H9 (cell line): ENCODE data around the gene PEX7. TPM values are rescaled to one million over a fixed set of nuclear protein-coding genes. Genes with fewer than 3 reads are reported as not detected.

Experiments
- DNase-seq: peaks from one replicate; pipeline ENCODE4 v3.0.0-alpha.2; 2017
- H2AFZ ChIP-seq: one replicate; pipeline ENCODE4 v1.6.1; 2013; ENCODE audit warnings: mild to moderate bottlenecking, low read length, control low read depth, moderate library complexity
- H2AK5ac ChIP-seq: 2 replicates; pipeline ENCODE4 v1.6.1; 2013; ENCODE audit warnings: low read length, control low read depth, mixed read lengths; ENCODE audit not compliant: insufficient read length
- H2BK120ac ChIP-seq: one replicate; pipeline ENCODE4 v1.6.1; 2013; ENCODE audit warnings: low read depth, mild to moderate bottlenecking, low read length, control low read depth, inconsistent platforms; ENCODE audit not compliant: poor library complexity, severe bottlenecking
- H2BK12ac ChIP-seq: 2 replicates; pipeline ENCODE4 v1.6.1; 2013; ENCODE audit warnings: low read length, control low read depth, mixed read lengths, low read depth; ENCODE audit not compliant: insufficient read length
- H2BK15ac ChIP-seq: 2 replicates; pipeline ENCODE4 v1.6.1; 2013; ENCODE audit warnings: low read depth, low read length, control low read depth
- H2BK20ac ChIP-seq: one replicate; pipeline ENCODE4 v1.6.1; 2013; ENCODE audit warnings: low read depth, mild to moderate bottlenecking, low read length, control low read depth, inconsistent platforms; ENCODE audit not compliant: poor library complexity, severe bottlenecking
- H2BK5ac ChIP-seq: 2 replicates; pipeline ENCODE4 v1.6.1; 2013; ENCODE audit warnings: low read length, control low read depth, mixed read lengths; ENCODE audit not compliant: insufficient read length
- H3K14ac ChIP-seq: 2 replicates; pipeline ENCODE4 v1.6.1; 2013; ENCODE audit warnings: low read length, control low read depth; ENCODE audit not compliant: insufficient read depth
- H3K18ac ChIP-seq: 2 replicates; pipeline ENCODE4 v1.6.1; 2013; ENCODE audit warnings: low read depth, mild to moderate bottlenecking, mixed read lengths, low read length, control low read depth; ENCODE audit not compliant: insufficient read length
- H3K23ac ChIP-seq: 2 replicates; pipeline ENCODE4 v1.6.1; 2013; ENCODE audit warnings: low read length, control low read depth, mixed read lengths, low read depth; ENCODE audit not compliant: insufficient read length
- H3K23me2 ChIP-seq: 2 replicates; pipeline ENCODE4 v1.6.1; 2013; ENCODE audit warnings: low read depth, mild to moderate bottlenecking, mixed read lengths, low read length, control low read depth; ENCODE audit not compliant: insufficient read length, poor library complexity, severe bottlenecking
- H3K27ac ChIP-seq: 2 replicates; pipeline ENCODE4 v1.5.1; 2013; ENCODE audit warnings: low read length, control low read depth, mixed read lengths, low read depth; ENCODE audit not compliant: insufficient read length
- H3K27me3 ChIP-seq: 2 replicates; pipeline ENCODE4 v1.6.1; 2013; ENCODE audit warnings: low read length, control low read depth, inconsistent platforms; ENCODE audit not compliant: insufficient read depth
- H3K4ac ChIP-seq: 2 replicates; pipeline ENCODE4 v1.6.1; 2013; ENCODE audit warnings: low read depth, mild to moderate bottlenecking, control low read depth, inconsistent platforms, low read length, moderate library complexity
- H3K4me1 ChIP-seq: 2 replicates; pipeline ENCODE4 v1.6.1; 2013; ENCODE audit warnings: low read length, control low read depth, inconsistent platforms; ENCODE audit not compliant: insufficient read depth
- H3K4me2 ChIP-seq: 2 replicates; pipeline ENCODE4 v1.6.1; 2013; ENCODE audit warnings: low read length, control low read depth, mixed read lengths; ENCODE audit not compliant: insufficient read length, insufficient read depth
- H3K56ac ChIP-seq: 2 replicates; pipeline ENCODE4 v1.6.1; 2013; ENCODE audit warnings: low read depth, mild to moderate bottlenecking, mixed read lengths, low read length, control low read depth; ENCODE audit not compliant: insufficient read length
- H3K79me1 ChIP-seq: 2 replicates; pipeline ENCODE4 v1.6.1; 2013; ENCODE audit warnings: low read depth, mild to moderate bottlenecking, moderate library complexity, low read length, control low read depth, inconsistent platforms; ENCODE audit not compliant: insufficient read depth, poor library complexity, severe bottlenecking
- H3K79me2 ChIP-seq: 2 replicates; pipeline ENCODE4 v1.6.1; 2013; ENCODE audit warnings: low read length, control low read depth, inconsistent platforms; ENCODE audit not compliant: insufficient read depth
- H3K9ac ChIP-seq: 2 replicates; pipeline ENCODE4 v1.6.1; 2013; ENCODE audit warnings: low read length, control low read depth, mixed read lengths; ENCODE audit not compliant: insufficient read length; ENCODE audit errors: extremely low read depth
- H3K9me3 ChIP-seq: one replicate; pipeline ENCODE4 v1.6.1; 2013; ENCODE audit warnings: low read depth, low read length, inconsistent platforms; ENCODE audit not compliant: control insufficient read depth
- H3T11ph ChIP-seq: one replicate; pipeline ENCODE4 v1.6.1; 2013; ENCODE audit warnings: mild to moderate bottlenecking, low read length, control low read depth, inconsistent platforms
- H4K20me1 ChIP-seq: one replicate; pipeline ENCODE4 v1.6.1; 2013; ENCODE audit not compliant: control insufficient read depth, insufficient read length, insufficient read depth
- H4K5ac ChIP-seq: 2 replicates; pipeline ENCODE4 v1.6.1; 2013; ENCODE audit warnings: low read depth, mild to moderate bottlenecking, mixed read lengths, low read length, control low read depth; ENCODE audit not compliant: insufficient read length
- H4K8ac ChIP-seq: replicated peaks from 2 replicates; pipeline ENCODE4 v1.6.1; 2013; ENCODE audit warnings: low read length, control low read depth, mixed read lengths, low read depth; ENCODE audit not compliant: insufficient read length
- H4K91ac ChIP-seq: 2 replicates; pipeline ENCODE4 v1.6.1; 2013; ENCODE audit warnings: low read depth, mild to moderate bottlenecking, moderate library complexity, mixed read lengths, low read length, control low read depth; ENCODE audit not compliant: insufficient read length
- H3K27ac Mint-ChIP-seq, 3 experiments: 2 replicates in 2 of 3; 3 replicates in 1 of 3; pipeline ENCODE4 v1.8.0; 2020 to 2021; ENCODE audit warnings: mixed read lengths in 3 of 3, mild to moderate bottlenecking in 1 of 3, moderate library complexity in 1 of 3
- H3K27me3 Mint-ChIP-seq: 2 replicates; pipeline ENCODE4 v1.8.0; 2021; ENCODE audit warnings: low read depth, mild to moderate bottlenecking, moderate library complexity, mixed read lengths
- H3K36me3 Mint-ChIP-seq, 3 experiments: 2 replicates in 2 of 3; 3 replicates in 1 of 3; pipeline ENCODE4 v1.8.0; 2020 to 2021; ENCODE audit warnings: low read depth in 3 of 3, mixed read lengths in 3 of 3; ENCODE audit not compliant: insufficient read depth in 1 of 3
- H3K4me1 Mint-ChIP-seq, 2 experiments: 2 replicates each; pipeline ENCODE4 v1.8.0; 2020; ENCODE audit warnings: mixed read lengths in 2 of 2
- H3K4me3 Mint-ChIP-seq, 2 experiments: 2 replicates in 1 of 2; 3 replicates in 1 of 2; pipeline ENCODE4 v1.8.0; 2020 to 2021; ENCODE audit warnings: mild to moderate bottlenecking in 2 of 2, mixed read lengths in 2 of 2, moderate library complexity in 1 of 2
- H3K9me3 Mint-ChIP-seq, 2 experiments: 2 replicates in 1 of 2; 3 replicates in 1 of 2; pipeline ENCODE4 v1.8.0; 2020; ENCODE audit warnings: mild to moderate bottlenecking in 2 of 2, mixed read lengths in 2 of 2, moderate library complexity in 1 of 2
- WGBS: extraction: QIAGEN DNeasy Blood & Tissue Kit; methylation state at CpG from one replicate; pipeline ENCODE4 v1.1.7; 2013; ENCODE audit warnings: missing lambda C conversion rate, low lambda C conversion rate, mixed read lengths; ENCODE audit not compliant: insufficient read length; ENCODE audit errors: extremely low coverage; 5-methylcytosine and 5-hydroxymethylcytosine counted together
- total RNA-seq: library from RNA; stranded (reverse); gene quantifications from 2 replicates; pipeline ENCODE4 v1.2.1, GENCODE V29; 2021
- TF ChIP-seq, protein P1 (sequence below): fragments of 200-600 bp; sonication (generic); conservative IDR thresholded peaks from 3 replicates; pipeline ENCODE4 v1.8.0; 2021; ENCODE audit warnings: antibody characterized with exemption, mild to moderate bottlenecking

Gene PEX7
- total RNA-seq, 1 experiment from 2014 or later, result 8.4 TPM

DNA sequence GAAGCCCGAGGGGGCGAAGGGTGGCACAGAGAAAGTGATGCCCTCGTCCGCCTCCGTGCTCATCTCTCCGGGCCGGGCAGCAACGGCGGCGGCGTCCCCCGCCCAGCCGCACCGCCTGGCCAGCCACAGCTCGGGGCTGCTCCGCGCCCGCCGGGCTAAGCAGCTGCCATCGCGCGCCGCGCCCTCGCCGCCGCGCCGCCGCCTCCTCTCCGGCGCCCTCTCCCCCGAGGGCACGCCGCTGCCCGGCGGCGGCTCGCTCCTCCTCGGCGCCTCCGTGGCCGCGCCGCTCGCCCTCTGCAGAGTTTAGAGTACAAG is 30.3 kb upstream of the PEX7 start:
- H2BK5ac ChIP-seq, result no peak overlapping the region
- Mint-ChIP-seq H3K9me3 (no peaks in the 10 kb centered on the region), H3K36me3 (peaks cover 0 to 2% (median 0%) of the 10 kb centered on the region in 3 experiments; a peak in 1 of 7 replicates), H3K27ac (no peak overlapping the region), H3K4me3 (peak overlapping the region; percentile 81 to 89; a peak in 4 of 5 replicates), H3K4me1 (peaks cover 12% of the 10 kb centered on the region in 2 experiments), H3K27me3 (peaks cover 63% of the 10 kb centered on the region)
- no peak overlapping the region for H4K8ac ChIP-seq
- H2BK15ac ChIP-seq, result no peak overlapping the region
- TF ChIP-seq, protein P1, sequence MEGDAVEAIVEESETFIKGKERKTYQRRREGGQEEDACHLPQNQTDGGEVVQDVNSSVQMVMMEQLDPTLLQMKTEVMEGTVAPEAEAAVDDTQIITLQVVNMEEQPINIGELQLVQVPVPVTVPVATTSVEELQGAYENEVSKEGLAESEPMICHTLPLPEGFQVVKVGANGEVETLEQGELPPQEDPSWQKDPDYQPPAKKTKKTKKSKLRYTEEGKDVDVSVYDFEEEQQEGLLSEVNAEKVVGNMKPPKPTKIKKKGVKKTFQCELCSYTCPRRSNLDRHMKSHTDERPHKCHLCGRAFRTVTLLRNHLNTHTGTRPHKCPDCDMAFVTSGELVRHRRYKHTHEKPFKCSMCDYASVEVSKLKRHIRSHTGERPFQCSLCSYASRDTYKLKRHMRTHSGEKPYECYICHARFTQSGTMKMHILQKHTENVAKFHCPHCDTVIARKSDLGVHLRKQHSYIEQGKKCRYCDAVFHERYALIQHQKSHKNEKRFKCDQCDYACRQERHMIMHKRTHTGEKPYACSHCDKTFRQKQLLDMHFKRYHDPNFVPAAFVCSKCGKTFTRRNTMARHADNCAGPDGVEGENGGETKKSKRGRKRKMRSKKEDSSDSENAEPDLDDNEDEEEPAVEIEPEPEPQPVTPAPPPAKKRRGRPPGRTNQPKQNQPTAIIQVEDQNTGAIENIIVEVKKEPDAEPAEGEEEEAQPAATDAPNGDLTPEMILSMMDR, result no peak
- no peak overlapping the region for H3K4ac ChIP-seq
- no peak overlapping the region for H2BK120ac ChIP-seq
- H3K27me3 ChIP-seq, result peaks cover 9% of the 10 kb centered on the region; the same call in 1 of the 2 replicates
- no peaks in the 10 kb centered on the region for H3K79me2 ChIP-seq
- H3K23ac ChIP-seq, result no peak overlapping the region
- H3K4me2 ChIP-seq, result peak overlapping the region; percentile 62
- H3K18ac ChIP-seq, result no peak overlapping the region
- H3K4me1 ChIP-seq, result no peaks in the 10 kb centered on the region
- no peaks in the 10 kb centered on the region for H4K20me1 ChIP-seq
- H2BK20ac ChIP-seq, result no peak overlapping the region
- H2AK5ac ChIP-seq, result no peak overlapping the region
- no peaks in the 10 kb centered on the region for H3K9me3 ChIP-seq
- no peaks in the 10 kb centered on the region for H3K79me1 ChIP-seq
- H4K5ac ChIP-seq, result no peak overlapping the region
- no peak overlapping the region for H3K27ac ChIP-seq
- no peak overlapping the region for H2BK12ac ChIP-seq
- no peak overlapping the region for H3K9ac ChIP-seq
- no peak overlapping the region for H2AFZ ChIP-seq
- peaks cover 5% of the 10 kb centered on the region for H3K23me2 ChIP-seq
- no peak overlapping the region for H3K56ac ChIP-seq
- whole genome bisulfite sequencing, result no CpG with 5 or more reads among the region's 46 CpGs
- H3K14ac ChIP-seq, result no peak overlapping the region
- no peak overlapping the region for H4K91ac ChIP-seq
- no peak for DNase-seq
- H3T11ph ChIP-seq, result no peak overlapping the region
